Upper lobe of left lung (tissue), 4 donors: Measurements from ENCODE around the gene TTLL10.

ENCODE experiments used
- CTCF ChIP-seq, 6 experiments: fragments of 450-650 bp in 4 of 6; fragments of 200-600 bp in 2 of 6; sonication (generic) in 2 of 6; IDR thresholded peaks; one replicate each; pipeline ENCODE4 v1.5.1; 2016 to 2019; ENCODE audit warnings: antibody characterized with exemption in 6 of 6
- POLR2A ChIP-seq, 4 donors: fragments of 450-650 bp; IDR thresholded peaks; one replicate each; pipeline ENCODE4 v1.5.1; 2016 to 2017; ENCODE audit warnings: antibody characterized with exemption in 4 of 4, mild to moderate bottlenecking in 2 of 4
- POLR2AphosphoS5 ChIP-seq, 2 donors: sonication (generic); formaldehyde crosslinking; IDR thresholded peaks; one replicate each; pipeline ENCODE4 v1.5.1; 2017; ENCODE audit warnings: antibody characterized with exemption in 2 of 2

GRCh38 chr1:1132956-1133750 is 40.5 kb upstream of the TTLL10 start:
- TF ChIP-seq POLR2A (IDR thresholded peaks at IDR 0.05) (peak in 1 of 4 donors; percentile 11), CTCF (IDR thresholded peaks at IDR 0.05) (no peak), POLR2AphosphoS5 (IDR thresholded peaks at IDR 0.05) (no peak)
